ENCODE measurements around the gene LCLAT1.

DNA sequence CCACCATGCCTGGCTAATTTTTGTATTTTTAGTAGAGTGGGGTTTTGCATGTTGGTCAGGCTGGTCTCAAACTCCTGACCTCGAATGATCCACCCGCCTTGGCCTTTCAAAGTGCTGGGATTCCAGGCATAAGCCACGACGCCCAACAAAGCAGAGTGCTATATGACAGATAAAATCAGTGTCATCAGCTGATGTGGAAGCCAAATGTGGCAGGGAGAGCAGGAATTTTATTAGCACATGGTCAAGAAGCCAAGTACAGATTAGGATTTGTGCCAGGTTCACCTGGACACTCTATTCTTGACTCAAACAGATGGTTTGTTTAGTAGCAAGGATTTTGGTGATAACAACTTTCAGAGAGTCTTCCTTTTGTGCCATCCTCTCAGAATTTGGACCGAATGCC lies 62.7 kb downstream of the LCLAT1 start:
- TF ChIP-seq, protein P1, sequence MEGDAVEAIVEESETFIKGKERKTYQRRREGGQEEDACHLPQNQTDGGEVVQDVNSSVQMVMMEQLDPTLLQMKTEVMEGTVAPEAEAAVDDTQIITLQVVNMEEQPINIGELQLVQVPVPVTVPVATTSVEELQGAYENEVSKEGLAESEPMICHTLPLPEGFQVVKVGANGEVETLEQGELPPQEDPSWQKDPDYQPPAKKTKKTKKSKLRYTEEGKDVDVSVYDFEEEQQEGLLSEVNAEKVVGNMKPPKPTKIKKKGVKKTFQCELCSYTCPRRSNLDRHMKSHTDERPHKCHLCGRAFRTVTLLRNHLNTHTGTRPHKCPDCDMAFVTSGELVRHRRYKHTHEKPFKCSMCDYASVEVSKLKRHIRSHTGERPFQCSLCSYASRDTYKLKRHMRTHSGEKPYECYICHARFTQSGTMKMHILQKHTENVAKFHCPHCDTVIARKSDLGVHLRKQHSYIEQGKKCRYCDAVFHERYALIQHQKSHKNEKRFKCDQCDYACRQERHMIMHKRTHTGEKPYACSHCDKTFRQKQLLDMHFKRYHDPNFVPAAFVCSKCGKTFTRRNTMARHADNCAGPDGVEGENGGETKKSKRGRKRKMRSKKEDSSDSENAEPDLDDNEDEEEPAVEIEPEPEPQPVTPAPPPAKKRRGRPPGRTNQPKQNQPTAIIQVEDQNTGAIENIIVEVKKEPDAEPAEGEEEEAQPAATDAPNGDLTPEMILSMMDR (IDR thresholded peaks at IDR 0.05; ENCODE audit: low read length) = no peak
- no peak for TF ChIP-seq EZH2 (IDR thresholded peaks at IDR 0.05; ENCODE audit: borderline replicate concordance, low read length)

Measured in OCI-LY1 (cell line).